HEK293 (cell line): Measurements from ENCODE around the gene RNH1.

Source experiments
- CTCF ChIA-PET: fragments of 350-600 bp; formaldehyde crosslinking; extraction: SDS; loops from one replicate; lab custom pipeline; 2021; ENCODE audit warnings: antibody characterized with exemption; lab: Yijun Ruan, JAX
- POLR2A ChIA-PET: fragments of 300-600 bp; formaldehyde crosslinking; extraction: SDS; loops from one replicate; lab custom pipeline; 2020; ENCODE audit warnings: antibody characterized with exemption, inconsistent platforms; lab: Yijun Ruan, JAX
- H3K27ac ChIP-seq: fragments of 200-500 bp; sonication (Bioruptor generic); 2 replicates; pipeline ENCODE4 v1.5.1; 2014; ENCODE audit warnings: low read depth, low read length, control low read depth, inconsistent platforms; ENCODE audit errors: extremely low read depth
- H3K36me3 ChIP-seq, 2 experiments: fragments of 200-500 bp in 1 of 2; sonication (Bioruptor generic) in 1 of 2; 1 replicate in 1 of 2; 2 replicates in 1 of 2; pipeline ENCODE4 v1.5.1; 2014 to 2017; ENCODE audit warnings: inconsistent platforms in 2 of 2, low read length in 2 of 2; ENCODE audit not compliant: control insufficient read depth in 2 of 2, insufficient read depth in 1 of 2
- H3K4me1 ChIP-seq: fragments of 200-500 bp; sonication (Bioruptor generic); 2 replicates; pipeline ENCODE4 v1.5.1; 2014; ENCODE audit warnings: mild to moderate bottlenecking, low read length, inconsistent platforms; ENCODE audit not compliant: control insufficient read depth, insufficient read depth
- H3K4me3 ChIP-seq: 2 replicates; pipeline ENCODE4 v1.5.1; 2011; ENCODE audit warnings: low read depth, mild to moderate bottlenecking, control low read depth, low read length, moderate library complexity
- H3K9me3 ChIP-seq: fragments of 200-500 bp; sonication (Bioruptor generic); 2 replicates; pipeline ENCODE4 v1.5.1; 2014; ENCODE audit warnings: low read depth, low read length, inconsistent platforms; ENCODE audit not compliant: control insufficient read depth, insufficient read depth
- AEBP2 ChIP-seq: fragments of 450-650 bp; formaldehyde crosslinking; IDR thresholded peaks from 2 replicates; pipeline ENCODE4 v1.5.1; 2016; ENCODE audit warnings: missing biosample characterization, missing genetic modification characterization, borderline replicate concordance
- BCL11A ChIP-seq: fragments of 450-650 bp; formaldehyde crosslinking; IDR thresholded peaks from 2 replicates; pipeline ENCODE4 v1.5.1; 2016; ENCODE audit warnings: low read depth, missing biosample characterization, missing genetic modification characterization
- HOXA7 ChIP-seq: sonication (generic); formaldehyde crosslinking; IDR thresholded peaks from 2 replicates; pipeline ENCODE4 v1.8.1; 2022; ENCODE audit warnings: missing genetic modification reagents, borderline replicate concordance
- KLF8 ChIP-seq: fragments of 450-650 bp; formaldehyde crosslinking; IDR thresholded peaks from 2 replicates; pipeline ENCODE4 v1.5.1; 2016; ENCODE audit warnings: missing biosample characterization, missing genetic modification characterization
- MZF1 ChIP-seq: fragments of 450-650 bp; formaldehyde crosslinking; IDR thresholded peaks from 2 replicates; pipeline ENCODE4 v1.5.1; 2017; ENCODE audit warnings: missing biosample characterization, missing genetic modification characterization, borderline replicate concordance
- PATZ1 ChIP-seq: fragments of 450-650 bp; formaldehyde crosslinking; IDR thresholded peaks from 2 replicates; pipeline ENCODE4 v1.5.1; 2016; ENCODE audit warnings: missing biosample characterization, missing genetic modification characterization
- ZNF121 ChIP-seq: fragments of 450-650 bp; formaldehyde crosslinking; IDR thresholded peaks from 2 replicates; pipeline ENCODE4 v1.5.1; 2016; ENCODE audit warnings: missing biosample characterization, missing genetic modification characterization
- ZNF148 ChIP-seq: fragments of 450-650 bp; formaldehyde crosslinking; IDR thresholded peaks from 2 replicates; pipeline ENCODE4 v1.5.0; 2017; ENCODE audit warnings: missing biosample characterization, missing genetic modification characterization, borderline replicate concordance
- ZNF174 ChIP-seq: fragments of 450-650 bp; formaldehyde crosslinking; IDR thresholded peaks from 2 replicates; pipeline ENCODE4 v1.5.0; 2017; ENCODE audit warnings: missing biosample characterization, mild to moderate bottlenecking, missing genetic modification characterization
- ZNF292 ChIP-seq: fragments of 450-650 bp; formaldehyde crosslinking; IDR thresholded peaks from 2 replicates; pipeline ENCODE4 v1.5.1; 2016; ENCODE audit warnings: low read depth, missing biosample characterization, missing genetic modification characterization, borderline replicate concordance
- ZNF37A ChIP-seq: fragments of 450-650 bp; IDR thresholded peaks from 2 replicates; pipeline ENCODE4 v1.5.1; 2018; ENCODE audit warnings: missing biosample characterization, missing genetic modification characterization
- ZNF501 ChIP-seq: fragments of 450-650 bp; formaldehyde crosslinking; IDR thresholded peaks from 2 replicates; pipeline ENCODE4 v1.5.1; 2016; ENCODE audit warnings: missing biosample characterization, missing genetic modification characterization
- ZNF600 ChIP-seq: fragments of 450-650 bp; formaldehyde crosslinking; IDR thresholded peaks from 2 replicates; pipeline ENCODE4 v1.5.1; 2016; ENCODE audit warnings: missing biosample characterization, missing genetic modification characterization
- ZNF621 ChIP-seq: fragments of 450-650 bp; formaldehyde crosslinking; IDR thresholded peaks from 2 replicates; pipeline ENCODE4 v1.5.1; 2017; ENCODE audit warnings: missing biosample characterization, missing genetic modification characterization
- ZNF670 ChIP-seq: fragments of 450-650 bp; formaldehyde crosslinking; IDR thresholded peaks from 2 replicates; pipeline ENCODE4 v1.5.1; 2016; ENCODE audit warnings: missing biosample characterization, missing genetic modification characterization, low read depth
- ZNF692 ChIP-seq: fragments of 450-650 bp; formaldehyde crosslinking; IDR thresholded peaks from 2 replicates; pipeline ENCODE4 v1.5.1; 2016; ENCODE audit warnings: missing biosample characterization, missing genetic modification characterization
- ZNF777 ChIP-seq: fragments of 450-650 bp; formaldehyde crosslinking; IDR thresholded peaks from 2 replicates; pipeline ENCODE4 v1.5.1; 2017; ENCODE audit warnings: missing biosample characterization, missing genetic modification characterization, borderline replicate concordance
- TF ChIP-seq, protein P1 (sequence below): fragments of 450-650 bp; formaldehyde crosslinking; IDR thresholded peaks from 2 replicates; pipeline ENCODE4 v1.5.1; 2016; ENCODE audit warnings: missing biosample characterization, missing genetic modification characterization, low read depth
- TF ChIP-seq, protein P2 (sequence below): fragments of 450-650 bp; formaldehyde crosslinking; IDR thresholded peaks from 2 replicates; pipeline ENCODE4 v1.5.1; 2017; ENCODE audit warnings: missing biosample characterization, mild to moderate bottlenecking, missing genetic modification characterization, moderate library complexity

The RNH1 gene

GRCh38 chr11:528815-529727 lies 22.0 kb upstream of the RNH1 start (continued):
- TF ChIP-seq AEBP2, result no peak
- no peak for TF ChIP-seq ZNF777 (tag by site-specific recombination)
- TF ChIP-seq ZNF121, result no peak
- TF ChIP-seq, protein P1, sequence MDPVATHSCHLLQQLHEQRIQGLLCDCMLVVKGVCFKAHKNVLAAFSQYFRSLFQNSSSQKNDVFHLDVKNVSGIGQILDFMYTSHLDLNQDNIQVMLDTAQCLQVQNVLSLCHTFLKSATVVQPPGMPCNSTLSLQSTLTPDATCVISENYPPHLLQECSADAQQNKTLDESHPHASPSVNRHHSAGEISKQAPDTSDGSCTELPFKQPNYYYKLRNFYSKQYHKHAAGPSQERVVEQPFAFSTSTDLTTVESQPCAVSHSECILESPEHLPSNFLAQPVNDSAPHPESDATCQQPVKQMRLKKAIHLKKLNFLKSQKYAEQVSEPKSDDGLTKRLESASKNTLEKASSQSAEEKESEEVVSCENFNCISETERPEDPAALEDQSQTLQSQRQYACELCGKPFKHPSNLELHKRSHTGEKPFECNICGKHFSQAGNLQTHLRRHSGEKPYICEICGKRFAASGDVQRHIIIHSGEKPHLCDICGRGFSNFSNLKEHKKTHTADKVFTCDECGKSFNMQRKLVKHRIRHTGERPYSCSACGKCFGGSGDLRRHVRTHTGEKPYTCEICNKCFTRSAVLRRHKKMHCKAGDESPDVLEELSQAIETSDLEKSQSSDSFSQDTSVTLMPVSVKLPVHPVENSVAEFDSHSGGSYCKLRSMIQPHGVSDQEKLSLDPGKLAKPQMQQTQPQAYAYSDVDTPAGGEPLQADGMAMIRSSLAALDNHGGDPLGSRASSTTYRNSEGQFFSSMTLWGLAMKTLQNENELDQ (tag by site-specific recombination), result no peak
- TF ChIP-seq ZNF692 (tag by site-specific recombination), result no peak
- no peak for TF ChIP-seq ZNF37A (tag by site-specific recombination)
- TF ChIP-seq ZNF292 (tag by site-specific recombination), result no peak
- 0 out of 2 replicates have a peak, but pooled peaks have one; percentile 35 for TF ChIP-seq ZNF600 (tag by site-specific recombination)
- no peak for TF ChIP-seq BCL11A
- TF ChIP-seq ZNF670 (tag by site-specific recombination), result no peak
- no peak for TF ChIP-seq HOXA7 (CRISPR knock-in tag)

DNA sequence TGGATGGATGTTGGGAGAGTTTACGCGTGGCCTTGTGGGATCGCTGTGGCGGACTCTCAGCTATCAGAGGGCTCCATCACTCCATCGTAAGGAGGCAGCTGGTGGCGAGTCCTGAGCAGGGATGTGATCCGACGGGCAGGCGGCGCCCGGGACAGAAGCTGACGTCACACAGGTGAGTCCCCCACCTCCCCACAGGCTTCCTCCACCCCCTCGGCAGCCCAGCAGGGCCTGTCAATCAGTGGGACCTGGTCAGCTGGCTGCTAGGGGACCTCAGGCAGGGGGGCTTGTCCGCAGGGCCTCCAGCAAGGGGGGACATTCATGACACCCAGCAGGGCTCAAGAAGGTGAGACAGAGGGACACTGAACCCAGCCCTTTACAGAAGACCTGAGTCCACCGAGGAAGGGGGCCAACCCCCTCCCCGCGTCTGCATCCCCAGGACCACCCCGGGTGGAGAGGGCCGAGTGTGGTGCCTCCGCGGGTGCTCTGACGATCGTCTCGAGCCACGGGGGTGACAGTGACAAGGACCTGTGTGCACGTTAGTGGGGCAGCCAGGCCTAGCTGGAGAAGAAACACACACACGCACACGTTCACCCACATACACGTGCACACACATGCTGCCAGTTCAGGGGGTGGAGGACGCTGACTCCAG lies 21.2 kb upstream of the RNH1 start:
- H3K27ac ChIP-seq, result no peak overlapping the region
- no peak overlapping the region for H3K4me3 ChIP-seq
- CTCF ChIA-PET, result interaction anchor here (1.8 kb wide), 1 partner anchor 9 kb away, joined by 7 read pairs; no protein-coding TSS in a partner anchor
- H3K9me3 ChIP-seq, result no peaks in the 10 kb centered on the region
- peaks cover 0 to 40% of the 10 kb centered on the region in 2 experiments; a peak in 1 of 3 replicates for H3K36me3 ChIP-seq
- POLR2A ChIA-PET, result interaction anchor here (0.7 kb wide), 1 partner anchor 226 kb away, joined by 5 read pairs; no protein-coding TSS in a partner anchor
- no peak for TF ChIP-seq ZNF148 (tag by site-specific recombination)
- peak; percentile 8; the same call in 1 of the 2 replicates for TF ChIP-seq ZNF600 (tag by site-specific recombination)
- no peaks in the 10 kb centered on the region for H3K4me1 ChIP-seq

- no peaks in the 10 kb centered on the region for H3K4me1 ChIP-seq
- peaks cover 0 to 19% of the 10 kb centered on the region in 2 experiments; a peak in 1 of 3 replicates for H3K36me3 ChIP-seq
- no peak overlapping the region for H3K27ac ChIP-seq
- POLR2A ChIA-PET, result no interaction called here
- H3K4me3 ChIP-seq, result no peak overlapping the region
- CTCF ChIA-PET, result no interaction called here
- H3K9me3 ChIP-seq, result no peaks in the 10 kb centered on the region
- TF ChIP-seq ZNF621 (tag by site-specific recombination) (no peak), MZF1 (tag by site-specific recombination) (no peak), PATZ1 (no peak), KLF8 (tag by site-specific recombination) (no peak), ZNF174 (tag by site-specific recombination) (no peak), ZNF501 (tag by site-specific recombination) (no peak)
- TF ChIP-seq, protein P2, sequence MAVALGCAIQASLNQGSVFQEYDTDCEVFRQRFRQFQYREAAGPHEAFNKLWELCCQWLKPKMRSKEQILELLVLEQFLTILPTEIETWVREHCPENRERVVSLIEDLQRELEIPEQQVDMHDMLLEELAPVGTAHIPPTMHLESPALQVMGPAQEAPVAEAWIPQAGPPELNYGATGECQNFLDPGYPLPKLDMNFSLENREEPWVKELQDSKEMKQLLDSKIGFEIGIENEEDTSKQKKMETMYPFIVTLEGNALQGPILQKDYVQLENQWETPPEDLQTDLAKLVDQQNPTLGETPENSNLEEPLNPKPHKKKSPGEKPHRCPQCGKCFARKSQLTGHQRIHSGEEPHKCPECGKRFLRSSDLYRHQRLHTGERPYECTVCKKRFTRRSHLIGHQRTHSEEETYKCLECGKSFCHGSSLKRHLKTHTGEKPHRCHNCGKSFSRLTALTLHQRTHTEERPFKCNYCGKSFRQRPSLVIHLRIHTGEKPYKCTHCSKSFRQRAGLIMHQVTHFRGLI (tag by site-specific recombination), result no peak
These were observed 19.1 kb upstream of the RNH1 start for GRCh38 chr11:526192-526591.
